ENCODE measurements around the gene ELFN2.

- TF ChIP-seq CTCF (conservative IDR thresholded peaks at IDR 0.05; ENCODE audit: low read length) (peak; percentile 53), EZH2phosphoT487 (IDR thresholded peaks at IDR 0.05; ENCODE audit: borderline replicate concordance) (no peak)
Observed at GRCh38 chr22:37330200-37331033, 96.9 kb downstream of the ELFN2 start.

All from Loucy (cell line).